GM19452 (cell line): ENCODE data around the gene VIPR2.
"Not testable (repeated sequence)": the region's sequence is repeated elsewhere in the genome, so short reads cannot be mapped to it uniquely, and the experiment has no call there.

Experiments
- ATAC-seq: cut with Tn5 transposase; IDR thresholded peaks from one replicate; pipeline ENCODE4 v1.9.1; 2021; ENCODE audit not compliant: unreplicated experiment

Gene VIPR2, protein sequence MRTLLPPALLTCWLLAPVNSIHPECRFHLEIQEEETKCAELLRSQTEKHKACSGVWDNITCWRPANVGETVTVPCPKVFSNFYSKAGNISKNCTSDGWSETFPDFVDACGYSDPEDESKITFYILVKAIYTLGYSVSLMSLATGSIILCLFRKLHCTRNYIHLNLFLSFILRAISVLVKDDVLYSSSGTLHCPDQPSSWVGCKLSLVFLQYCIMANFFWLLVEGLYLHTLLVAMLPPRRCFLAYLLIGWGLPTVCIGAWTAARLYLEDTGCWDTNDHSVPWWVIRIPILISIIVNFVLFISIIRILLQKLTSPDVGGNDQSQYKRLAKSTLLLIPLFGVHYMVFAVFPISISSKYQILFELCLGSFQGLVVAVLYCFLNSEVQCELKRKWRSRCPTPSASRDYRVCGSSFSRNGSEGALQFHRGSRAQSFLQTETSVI

DNA sequence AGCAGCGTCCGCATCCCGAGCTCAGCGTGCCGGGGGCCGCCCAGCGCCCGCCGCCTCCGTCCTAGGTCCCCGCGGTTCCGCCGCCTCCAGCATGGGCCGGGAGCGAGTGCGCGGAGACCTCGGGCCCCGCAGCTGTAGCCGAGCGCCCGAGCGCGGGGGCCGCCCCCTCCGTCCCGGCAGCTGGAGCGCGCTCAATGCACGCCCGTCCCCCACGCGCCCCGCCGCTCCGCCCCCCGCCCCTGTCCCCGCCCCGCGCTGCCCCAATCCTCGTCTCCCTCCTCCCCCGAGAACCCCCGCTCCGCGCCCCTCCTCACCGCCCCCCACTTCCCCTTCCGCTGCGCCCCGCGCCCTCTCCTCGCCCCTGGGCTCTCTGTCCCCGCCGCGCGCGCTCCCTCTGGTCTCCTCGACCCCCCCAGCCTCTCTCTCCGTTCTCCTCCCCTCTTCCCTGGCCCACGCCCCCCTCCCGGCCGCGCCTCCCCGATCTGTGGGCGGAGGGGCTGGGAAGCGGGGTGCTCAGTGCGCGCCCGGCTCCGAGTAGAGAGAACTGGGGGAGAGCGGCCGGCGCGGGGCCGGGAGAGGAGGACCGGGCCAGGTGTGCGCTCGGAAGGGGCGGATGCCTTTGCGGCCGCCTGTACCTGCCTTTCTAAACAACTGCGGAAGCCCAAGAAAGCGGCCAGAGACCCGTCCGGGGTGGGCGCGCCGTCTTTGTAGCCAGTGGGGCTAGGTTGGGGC, at the start of gene VIPR2:
VIPR2 (minus strand) TSS at position 110 of the 732 bp plus-strand sequence; CDS start at position 14, 96 bp downstream.
- no peak for ATAC-seq

GRCh38 chr7:159193543-159194090, 49.0 kb upstream of the VIPR2 start:
- no peak for ATAC-seq

- no peak for ATAC-seq
Measured at GRCh38 chr7:159192725-159193453, 48.2 kb upstream of the VIPR2 start.

- ATAC-seq, result no peak
Measured at GRCh38 chr7:159192013-159192412, 47.3 kb upstream of the VIPR2 start.

DNA sequence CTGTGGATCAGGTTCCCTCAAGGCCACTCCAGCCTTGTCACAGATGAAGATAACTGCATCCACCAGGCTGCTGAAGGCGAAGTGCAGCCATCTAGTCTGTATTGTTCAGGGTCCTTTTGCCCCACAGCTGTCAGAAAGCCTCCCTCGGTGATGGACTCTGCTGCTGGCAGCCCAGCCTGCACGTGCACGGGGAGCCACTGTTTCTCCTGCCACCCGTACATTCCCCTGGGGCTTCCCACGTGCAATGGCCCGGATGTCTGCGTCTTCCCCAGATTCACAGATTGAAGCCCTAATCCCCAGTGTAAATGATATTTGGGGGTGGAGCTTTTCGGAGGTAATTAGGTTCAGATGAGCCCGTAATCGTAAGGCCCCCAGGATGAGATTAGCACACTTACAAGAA, 46.6 kb upstream of the VIPR2 start:
- ATAC-seq, result no peak

DNA sequence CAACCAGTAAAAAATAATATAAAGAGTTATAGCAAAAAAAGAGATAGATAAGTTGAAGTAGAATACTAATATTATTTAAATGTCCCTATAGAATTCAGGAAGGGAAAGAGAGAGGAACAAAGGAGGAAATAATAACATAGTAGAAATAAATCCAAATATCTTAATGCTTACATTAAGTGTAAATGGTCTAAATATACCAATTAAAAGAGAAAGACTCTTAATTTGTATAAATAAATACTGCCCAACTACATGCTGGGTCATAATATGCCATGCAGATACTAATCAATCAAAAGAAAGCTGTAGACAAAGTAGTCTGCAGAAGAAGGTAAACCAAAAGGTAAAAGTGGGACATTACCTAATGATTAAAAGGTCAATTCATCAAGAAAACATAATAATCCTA, 43.3 kb upstream of the VIPR2 start:
- ATAC-seq, result no peak

DNA sequence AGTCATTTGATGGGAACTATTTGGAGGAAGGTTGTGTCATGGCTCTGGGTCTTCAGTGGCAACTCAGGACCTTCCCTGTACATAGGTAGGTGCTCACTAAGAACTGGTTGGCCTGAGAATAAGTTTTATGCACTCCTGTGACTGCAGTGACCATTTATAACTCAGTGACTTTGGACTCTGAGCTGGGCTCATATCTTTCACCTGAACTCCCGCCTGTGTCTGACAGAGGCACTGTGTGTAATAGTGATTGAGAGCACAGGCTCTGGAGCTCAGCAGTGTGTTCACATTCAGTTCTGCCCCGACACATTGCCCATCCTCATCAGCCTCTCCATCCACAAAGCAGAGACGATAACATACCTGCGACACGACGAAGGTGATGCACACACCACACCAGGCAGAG, 34.6 kb upstream of the VIPR2 start:
- ATAC-seq, result no peak

DNA sequence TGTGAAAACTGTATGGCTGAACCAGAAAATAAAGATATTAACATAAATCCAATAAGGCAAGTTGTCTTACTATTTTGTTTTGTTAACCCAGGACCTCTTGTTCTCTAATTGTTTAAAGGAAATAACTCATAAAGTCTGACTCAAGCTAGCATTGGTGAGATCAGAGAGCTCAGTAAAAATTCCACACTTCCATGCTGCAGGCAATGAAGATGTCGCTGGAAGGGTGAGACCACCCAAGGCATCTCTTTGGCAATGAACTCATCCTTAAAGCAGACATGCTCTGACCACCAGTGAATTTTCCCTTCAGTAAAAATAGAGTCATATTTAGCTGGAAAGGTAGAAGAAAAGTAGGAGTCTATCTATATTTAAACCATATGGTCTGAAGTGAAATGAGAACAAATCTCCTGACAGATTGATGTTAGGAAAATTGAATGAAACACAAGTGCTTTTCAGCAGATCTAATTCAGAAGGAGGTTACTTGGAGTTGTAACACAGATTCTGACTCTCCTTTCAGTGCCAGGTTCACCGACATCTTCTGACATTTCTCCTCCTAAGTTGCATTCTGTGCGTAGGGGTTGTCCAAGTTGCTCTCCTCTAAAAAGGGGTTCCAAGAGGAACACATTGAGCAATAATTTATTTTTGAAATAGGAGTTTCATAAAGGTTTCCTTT, 32.8 kb upstream of the VIPR2 start:
- ATAC-seq, result no peak

DNA sequence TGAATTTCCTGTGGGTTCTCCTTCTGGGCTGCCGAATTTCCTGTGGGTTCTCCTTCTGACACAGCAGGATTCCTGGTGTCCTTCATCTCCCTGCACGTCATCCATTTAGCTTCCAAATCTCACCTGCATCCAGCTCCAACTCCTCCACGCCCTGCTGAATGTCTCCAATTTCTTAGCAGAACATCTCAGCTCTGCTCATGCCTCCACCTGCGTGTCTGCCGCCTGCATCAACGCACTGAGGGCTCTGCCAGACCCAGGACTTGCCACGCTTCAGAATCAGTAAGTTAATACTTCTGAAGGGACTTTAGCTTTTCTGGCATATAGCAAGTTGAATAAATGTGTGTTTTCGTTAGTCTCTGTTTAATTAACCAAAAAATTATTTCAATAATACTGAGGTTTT, 31.1 kb upstream of the VIPR2 start:
- ATAC-seq, result no peak

GRCh38 chr7:159175100-159175499, 30.4 kb upstream of the VIPR2 start:
- not testable (repeated sequence) for ATAC-seq

DNA sequence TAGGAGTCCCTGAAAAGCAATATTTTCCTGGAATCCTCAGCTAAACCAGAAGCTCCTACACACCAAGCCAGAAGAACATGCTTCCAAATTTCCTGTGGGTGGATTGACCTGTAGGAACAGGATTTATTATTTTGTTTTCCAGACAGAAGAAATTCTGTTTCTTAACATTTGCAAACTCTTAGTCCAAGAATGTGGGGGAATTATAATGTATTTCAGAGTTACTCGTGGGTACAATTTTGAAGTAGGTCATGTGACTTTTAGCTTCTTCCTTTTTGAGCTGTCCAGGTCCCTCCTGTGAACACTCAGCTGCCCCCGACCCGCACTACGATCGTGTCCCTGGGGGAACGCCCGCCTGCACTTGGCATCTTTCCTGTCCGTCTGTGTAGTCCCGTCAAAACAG, 27.7 kb upstream of the VIPR2 start:
- no peak for ATAC-seq

DNA sequence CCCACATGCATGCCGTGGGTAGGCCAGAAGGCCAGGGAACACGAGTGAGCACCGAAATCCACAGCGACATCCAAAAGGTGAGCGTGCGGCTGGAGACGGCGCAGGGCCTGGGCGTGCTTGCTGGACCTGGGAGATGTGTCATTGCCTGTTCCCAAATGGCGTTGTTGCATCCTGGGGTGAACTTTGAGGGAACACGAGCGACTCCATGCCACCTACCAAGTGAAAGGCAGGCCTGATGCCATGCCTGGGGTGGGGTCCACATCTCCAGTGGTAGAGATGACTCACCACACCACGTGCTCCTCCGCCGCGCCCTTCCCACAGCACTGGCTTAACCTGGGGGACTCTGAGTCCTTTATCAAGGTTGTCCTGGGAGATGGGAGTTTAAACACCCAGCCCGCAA, 24.7 kb upstream of the VIPR2 start:
- no peak for ATAC-seq

DNA sequence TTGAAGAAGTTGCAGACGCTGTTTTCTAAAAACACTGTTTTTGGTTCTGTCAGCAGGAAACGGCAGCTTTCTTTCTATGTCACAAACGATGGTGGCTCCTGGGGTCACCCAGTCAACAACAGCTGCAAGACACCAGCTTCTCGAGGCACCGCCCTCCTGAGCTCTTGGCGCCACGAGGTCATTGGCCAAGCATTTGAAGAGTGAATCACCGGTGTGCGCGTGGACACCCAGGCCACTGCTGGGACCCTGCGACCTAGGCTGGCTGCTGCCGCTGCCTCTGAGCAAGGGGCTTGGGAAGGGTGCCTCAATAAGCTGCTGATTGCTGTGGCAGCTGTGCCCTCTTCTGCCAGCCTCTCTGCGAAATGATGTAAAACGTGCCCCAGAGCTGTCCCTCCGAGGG, 22.5 kb upstream of the VIPR2 start:
- no peak for ATAC-seq

- no peak for ATAC-seq
Measured at GRCh38 chr7:159166530-159166929, 21.9 kb upstream of the VIPR2 start.

DNA sequence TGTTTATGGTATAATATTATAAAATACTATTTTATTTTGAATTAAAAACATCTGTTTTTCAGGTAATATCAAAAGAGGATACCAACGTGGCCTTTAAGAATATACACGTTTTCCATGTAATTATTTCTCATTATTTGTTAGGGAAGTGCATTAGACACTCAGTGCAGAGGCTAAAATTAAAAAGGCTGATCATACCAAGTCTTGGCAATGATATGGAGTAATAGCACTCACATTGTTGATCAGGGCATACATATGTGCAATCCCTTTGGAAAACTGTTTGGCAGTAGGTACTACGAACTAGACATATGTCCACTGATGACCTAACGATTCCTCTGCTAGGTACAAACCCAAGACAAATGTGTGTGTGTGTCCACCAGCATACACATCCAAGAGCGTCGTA, 20.7 kb upstream of the VIPR2 start:
- ATAC-seq, result no peak

GRCh38 chr7:159163703-159164301, 19.1 kb upstream of the VIPR2 start:
- not testable (repeated sequence) for ATAC-seq

- not testable (repeated sequence) for ATAC-seq
Measured at GRCh38 chr7:159162050-159162626, 17.5 kb upstream of the VIPR2 start.

GRCh38 chr7:159160450-159160849, 15.8 kb upstream of the VIPR2 start:
- no peak for ATAC-seq

GRCh38 chr7:159159731-159160130, 15.1 kb upstream of the VIPR2 start:
- no peak for ATAC-seq

DNA sequence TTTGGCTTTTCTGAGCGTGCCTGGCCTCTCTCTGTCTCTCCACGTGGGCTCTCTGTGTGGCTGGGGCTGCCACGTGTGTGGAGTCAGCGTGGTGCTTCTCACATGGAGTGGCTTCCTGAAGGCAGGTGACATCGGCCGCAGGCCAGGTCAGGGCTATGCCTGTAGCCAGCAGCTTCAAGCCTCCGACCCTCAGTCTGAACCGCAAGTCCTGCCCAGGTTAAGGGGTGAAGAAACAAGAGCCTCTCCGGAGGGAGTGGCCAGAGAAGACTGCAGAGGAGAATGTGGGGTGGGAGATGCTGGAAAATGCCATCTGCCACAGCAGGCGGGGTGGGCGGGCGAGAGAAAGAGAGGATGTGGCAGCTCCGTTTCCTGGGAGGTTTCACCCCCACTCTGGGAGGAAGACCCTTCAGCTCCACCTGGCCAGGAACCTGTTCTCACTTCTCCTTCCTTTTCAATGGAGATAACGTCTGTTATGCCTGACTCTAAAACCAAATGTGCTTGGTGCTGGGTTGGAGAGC, 14.3 kb upstream of the VIPR2 start:
- ATAC-seq, result no peak
